Body of pancreas (tissue), 4 donors: ENCODE results near the gene RNF130. TPM values are rescaled to one million over a fixed set of nuclear protein-coding genes. Genes with fewer than 3 reads are reported as not detected.

ENCODE experiments used
- ATAC-seq: fragments of 150-250 bp; one replicate; pipeline ENCODE4 v1.9.1; 2016
- DNase-seq, 4 donors: peaks; one replicate each; pipeline ENCODE4 v3.0.0-alpha.2; 2019
- H3K27ac ChIP-seq, 4 donors: fragments of 200-600 bp; sonication (generic); 1 replicate in 3 of 4; 2 replicates in 1 of 4; pipeline versions ENCODE4 v1.5.1 to v1.6.1; 2016 to 2019; ENCODE audit warnings: mild to moderate bottlenecking in 1 of 4, mixed read lengths in 1 of 4, moderate library complexity in 1 of 4
- H3K27me3 ChIP-seq, 2 donors: fragments of 200-600 bp; sonication (generic); one replicate each; pipeline ENCODE4 v1.6.0; 2016; ENCODE audit warnings: mild to moderate bottlenecking in 1 of 2
- H3K36me3 ChIP-seq, 2 donors: fragments of 200-600 bp; sonication (generic); replicated peaks in 1 of 2; 2 replicates each; pipeline ENCODE4 v1.5.1; 2016; ENCODE audit warnings: low read depth in 2 of 2; ENCODE audit not compliant: insufficient read depth in 1 of 2
- H3K4me1 ChIP-seq: fragments of 200-600 bp; sonication (generic); one replicate; pipeline ENCODE4 v1.6.0; 2016
- H3K4me3 ChIP-seq, 2 donors: fragments of 200-600 bp; sonication (generic); 1 replicate in 1 of 2; 2 replicates in 1 of 2; pipeline ENCODE4 v1.5.1; 2016 to 2019
- H3K9me3 ChIP-seq, 3 donors: fragments of 200-600 bp; sonication (generic); 1 replicate in 2 of 3; 2 replicates in 1 of 3; pipeline ENCODE4 v1.5.1; 2016
- CTCF ChIP-seq, 7 experiments: fragments of 450-650 bp in 4 of 7; fragments of 200-600 bp in 3 of 7; sonication (generic) in 3 of 7; IDR thresholded peaks; one replicate each; pipeline ENCODE4 v1.5.1; 2016 to 2019; ENCODE audit warnings: antibody characterized with exemption in 7 of 7
- POLR2A ChIP-seq, 3 donors: fragments of 450-650 bp; IDR thresholded peaks; one replicate each; pipeline ENCODE4 v1.6.1; 2016; ENCODE audit warnings: antibody characterized with exemption in 3 of 3, mild to moderate bottlenecking in 2 of 3
- WGBS, 2 donors: methylation state at CpG; one replicate each; pipeline ENCODE4 v1.1.5; 2017; 5-methylcytosine and 5-hydroxymethylcytosine counted together
- intact Hi-C: fragments of 100-400 bp; cut with DNase I; formaldehyde crosslinking; loops from one replicate; pipeline ENCODE4 v1.15.1; 2023
- total RNA-seq, 2 donors: library from RNA; depleted of rRNA; stranded (reverse); fragments of >200 nt; gene quantifications; one replicate each; pipeline ENCODE4 v1.1.0, GENCODE V29; 2016

Gene RNF130
- total RNA-seq, 2 donors from 2014 or later, result 32.3 to 58.9 TPM

GRCh38 chr5:180114304-180115003 is 42.9 kb upstream of the RNF130 start:
- TF ChIP-seq POLR2A (IDR thresholded peaks at IDR 0.05), result no peak
- TF ChIP-seq CTCF (IDR thresholded peaks at IDR 0.05), result no peak
- H3K4me3 ChIP-seq, result no peak overlapping the region
- H3K27me3 ChIP-seq, result no peaks in the 10 kb centered on the region
- intact Hi-C loops, result no loop called here
- no peak for DNase-seq
- no peak overlapping the region for H3K27ac ChIP-seq
- H3K4me1 ChIP-seq, result no peaks in the 10 kb centered on the region
- 75 to 83% methylated on average over 9 to 23 of the region's 23 CpGs for WGBS, 2 donors
- H3K9me3 ChIP-seq, result no peaks in the 10 kb centered on the region
- no peaks in the 10 kb centered on the region for H3K36me3 ChIP-seq
- no peak for ATAC-seq

- no peaks in the 10 kb centered on the region for H3K4me1 ChIP-seq
- no peak for DNase-seq
- no peak for ATAC-seq
- intact Hi-C loops, result no loop called here
- 80 to 86% methylated on average over 18 to 22 of the region's 23 CpGs for WGBS, 2 donors
- no peaks in the 10 kb centered on the region for H3K9me3 ChIP-seq
- no peaks in the 10 kb centered on the region for H3K27me3 ChIP-seq
- H3K4me3 ChIP-seq, result no peak overlapping the region
- no peaks in the 10 kb centered on the region for H3K36me3 ChIP-seq
- H3K27ac ChIP-seq, result no peak overlapping the region
- TF ChIP-seq CTCF (IDR thresholded peaks at IDR 0.05) (no peak), POLR2A (IDR thresholded peaks at IDR 0.05) (no peak)
These were observed 42.2 kb upstream of the RNF130 start for GRCh38 chr5:180113660-180114303.

- Histone ChIP-seq H3K36me3 (no peaks in the 10 kb centered on the region), H3K9me3 (peaks cover 0 to 5% (median 0%) of the 10 kb centered on the region in 3 donors), H3K27me3 (no peaks in the 10 kb centered on the region), H3K27ac (no peak overlapping the region), H3K4me1 (no peaks in the 10 kb centered on the region), H3K4me3 (no peak overlapping the region)
- no peak for DNase-seq
- 66 to 70% methylated on average over 11 to 15 of the region's 15 CpGs for WGBS, 2 donors
- intact Hi-C loops, result no loop called here
- TF ChIP-seq CTCF (IDR thresholded peaks at IDR 0.05) (no peak), POLR2A (IDR thresholded peaks at IDR 0.05) (no peak)
- ATAC-seq, result no peak
These were observed 40.8 kb upstream of the RNF130 start for GRCh38 chr5:180112181-180112861.

- 79 to 85% methylated on average over 3 to 6 of the region's 7 CpGs for WGBS, 2 donors
- H3K36me3 ChIP-seq, result no peaks in the 10 kb centered on the region
- H3K27me3 ChIP-seq, result no peaks in the 10 kb centered on the region
- intact Hi-C loops, result no loop called here
- DNase-seq (no peak), ATAC-seq (no peak)
- peaks cover 0 to 5% (median 0%) of the 10 kb centered on the region in 3 donors for H3K9me3 ChIP-seq
- no peak overlapping the region for H3K4me3 ChIP-seq
- TF ChIP-seq CTCF (IDR thresholded peaks at IDR 0.05) (no peak), POLR2A (IDR thresholded peaks at IDR 0.05) (no peak)
- no peaks in the 10 kb centered on the region for H3K4me1 ChIP-seq
- no peak overlapping the region for H3K27ac ChIP-seq
These were observed 39.9 kb upstream of the RNF130 start for GRCh38 chr5:180111273-180112002.
